Measurements from ENCODE around the gene TOX3.

DNA sequence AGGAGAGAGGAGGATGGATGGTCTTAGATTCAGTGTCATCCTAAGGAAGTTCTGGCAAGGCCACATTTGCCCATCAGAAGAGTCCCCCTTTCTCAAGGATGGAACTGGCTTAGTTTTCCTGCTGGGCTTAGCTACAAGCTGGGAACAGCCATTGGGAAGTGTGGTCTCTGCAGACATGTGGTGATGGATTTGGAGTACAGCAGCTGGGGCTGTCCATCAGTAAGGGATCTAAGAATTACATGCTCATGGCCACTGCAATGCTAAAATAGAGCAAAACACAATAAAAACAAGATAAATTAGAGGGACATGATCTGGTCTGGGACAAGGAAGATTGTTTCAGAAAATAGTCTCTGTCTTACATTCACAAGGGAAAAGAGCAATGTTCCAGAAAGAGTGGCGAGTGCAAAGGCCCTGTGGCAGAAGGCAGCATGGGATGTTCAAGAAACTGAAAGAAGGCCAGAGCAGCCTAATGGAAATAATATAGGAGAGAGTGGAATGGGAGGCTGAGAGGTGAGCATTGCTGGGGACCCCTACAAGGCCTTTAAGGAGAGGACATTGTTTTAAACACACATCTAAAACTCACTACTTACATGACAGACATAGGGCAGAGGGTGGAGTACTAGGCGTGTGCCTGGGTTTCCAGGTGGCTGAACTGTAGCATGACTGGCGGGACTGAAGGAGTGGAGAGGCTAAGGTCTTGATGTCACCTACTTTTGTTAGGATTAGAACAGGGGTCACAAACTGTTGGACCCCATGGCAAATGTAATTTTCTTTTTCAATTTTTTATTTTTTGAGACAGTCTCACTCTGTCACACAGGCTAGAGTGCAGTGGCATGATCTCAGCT, 17.0 kb upstream of the TOX3 start:
- TF ChIP-seq CTCF (IDR thresholded peaks at IDR 0.05) (no peak), EP300 (IDR thresholded peaks at IDR 0.05) (no peak), POLR2A (IDR thresholded peaks at IDR 0.05) (no peak)

Measured in gastroesophageal sphincter (tissue), 3 donors.